MM.1S (cell line): ENCODE data around the gene HDAC10.

ENCODE experiments used
- DNase-seq: peaks from one replicate; pipeline ENCODE4 v3.0.0-alpha.2; 2015
- H2AFZ ChIP-seq: fragments of 300-600 bp; sonication (generic); 2 replicates; pipeline ENCODE4 v1.6.0; 2016; ENCODE audit warnings: antibody characterized with exemption, low read length
- H3F3A ChIP-seq: fragments of 300-600 bp; sonication (generic); 2 replicates; pipeline ENCODE4 v1.6.1; 2016; ENCODE audit warnings: mild to moderate bottlenecking, antibody characterized with exemption, low read length, moderate library complexity, mixed read lengths; ENCODE audit not compliant: insufficient read depth
- H3K27ac ChIP-seq: fragments of 300-600 bp; sonication (generic); 2 replicates; pipeline ENCODE4 v1.5.1; 2016; ENCODE audit warnings: mild to moderate bottlenecking, low read length
- H3K27me3 ChIP-seq: fragments of 300-600 bp; sonication (generic); replicated peaks from 2 replicates; pipeline ENCODE4 v1.6.0; 2016; ENCODE audit warnings: low read length; ENCODE audit not compliant: insufficient read depth
- H3K36me3 ChIP-seq: fragments of 300-600 bp; sonication (generic); replicated peaks from 2 replicates; pipeline ENCODE4 v1.6.1; 2016; ENCODE audit warnings: mild to moderate bottlenecking, low read length, mixed read lengths; ENCODE audit not compliant: insufficient read depth
- H3K4me1 ChIP-seq: fragments of 300-600 bp; sonication (generic); 2 replicates; pipeline ENCODE4 v1.6.1; 2016; ENCODE audit warnings: low read length, mixed read lengths
- H3K4me2 ChIP-seq: fragments of 300-600 bp; sonication (generic); 2 replicates; pipeline ENCODE4 v1.6.0; 2016; ENCODE audit warnings: low read depth, low read length
- H3K4me3 ChIP-seq: fragments of 300-600 bp; sonication (generic); 2 replicates; pipeline ENCODE4 v1.5.1; 2016; ENCODE audit warnings: low read length, mixed read lengths
- H3K79me2 ChIP-seq: fragments of 300-600 bp; sonication (generic); 2 replicates; pipeline ENCODE4 v1.6.1; 2016; ENCODE audit warnings: mixed run types, low read length, mixed read lengths
- H3K9ac ChIP-seq: fragments of 300-600 bp; sonication (generic); 2 replicates; pipeline ENCODE4 v1.6.1; 2016; ENCODE audit warnings: low read length, mixed read lengths
- H3K9me2 ChIP-seq: fragments of 300-600 bp; sonication (generic); replicated peaks from 2 replicates; pipeline ENCODE4 v1.6.1; 2016; ENCODE audit warnings: mild to moderate bottlenecking, low read length, mixed read lengths; ENCODE audit not compliant: insufficient read depth
- H3K9me3 ChIP-seq: fragments of 300-600 bp; sonication (generic); replicated peaks from 2 replicates; pipeline ENCODE4 v1.6.1; 2016; ENCODE audit warnings: mild to moderate bottlenecking, low read length, mixed read lengths; ENCODE audit not compliant: insufficient read depth
- H4K20me1 ChIP-seq: fragments of 300-600 bp; sonication (generic); 2 replicates; pipeline ENCODE4 v1.6.1; 2016; ENCODE audit warnings: mild to moderate bottlenecking, low read length, moderate library complexity, mixed read lengths; ENCODE audit not compliant: insufficient read depth
- EZH2 ChIP-seq: fragments of 300-600 bp; sonication (generic); optimal IDR thresholded peaks from 2 replicates; pipeline ENCODE3; 2017; ENCODE audit warnings: low read depth, mild to moderate bottlenecking, antibody characterized with exemption, low read length, mixed read lengths
- EZH2phosphoT487 ChIP-seq: fragments of 300-600 bp; sonication (generic); IDR thresholded peaks from 2 replicates; pipeline ENCODE4 v1.6.1; 2018; ENCODE audit warnings: antibody characterized with exemption, low read length
- TF ChIP-seq, protein P1 (sequence below): fragments of 300-600 bp; sonication (generic); IDR thresholded peaks from 2 replicates; pipeline ENCODE4 v1.5.1; 2016; ENCODE audit warnings: antibody characterized with exemption, low read length, mixed read lengths

Gene HDAC10

DNA sequence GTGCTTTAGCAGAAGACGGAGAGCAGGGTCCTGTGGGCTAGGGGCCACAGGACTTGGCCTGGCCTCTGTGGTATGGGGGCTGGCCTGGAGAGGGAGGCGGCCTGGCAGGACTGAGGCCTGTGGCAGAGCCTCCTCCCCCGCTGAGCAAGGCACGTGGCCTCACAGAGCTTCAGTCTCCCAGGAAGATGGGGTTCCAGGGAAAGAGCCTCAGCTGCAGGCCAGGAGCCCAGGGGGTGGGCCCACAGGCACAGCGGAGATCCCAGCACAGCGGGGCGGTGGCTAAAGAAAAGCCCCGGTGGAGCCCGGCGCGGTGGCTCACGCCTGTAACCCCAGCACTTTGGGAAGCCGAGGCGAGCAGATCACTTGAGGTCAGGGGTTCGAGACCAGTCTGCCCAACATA, 8.2 kb upstream of the HDAC10 start:
- Histone ChIP-seq H3K27me3 (no peaks in the 10 kb centered on the region), H3K36me3 (no peaks in the 10 kb centered on the region), H3K4me2 (no peak overlapping the region), H3K4me1 (peaks cover 8% of the 10 kb centered on the region), H3K27ac (no peak overlapping the region), H3K9me2 (no peaks in the 10 kb centered on the region), H3F3A (no peaks in the 10 kb centered on the region), H4K20me1 (no peaks in the 10 kb centered on the region), H3K4me3 (no peak overlapping the region), H3K79me2 (peaks cover 16% of the 10 kb centered on the region), H3K9ac (no peak overlapping the region), H2AFZ (no peak overlapping the region), H3K9me3 (no peaks in the 10 kb centered on the region)
- DNase-seq, result no peak
- no peak for TF ChIP-seq EZH2phosphoT487
- TF ChIP-seq, protein P1, sequence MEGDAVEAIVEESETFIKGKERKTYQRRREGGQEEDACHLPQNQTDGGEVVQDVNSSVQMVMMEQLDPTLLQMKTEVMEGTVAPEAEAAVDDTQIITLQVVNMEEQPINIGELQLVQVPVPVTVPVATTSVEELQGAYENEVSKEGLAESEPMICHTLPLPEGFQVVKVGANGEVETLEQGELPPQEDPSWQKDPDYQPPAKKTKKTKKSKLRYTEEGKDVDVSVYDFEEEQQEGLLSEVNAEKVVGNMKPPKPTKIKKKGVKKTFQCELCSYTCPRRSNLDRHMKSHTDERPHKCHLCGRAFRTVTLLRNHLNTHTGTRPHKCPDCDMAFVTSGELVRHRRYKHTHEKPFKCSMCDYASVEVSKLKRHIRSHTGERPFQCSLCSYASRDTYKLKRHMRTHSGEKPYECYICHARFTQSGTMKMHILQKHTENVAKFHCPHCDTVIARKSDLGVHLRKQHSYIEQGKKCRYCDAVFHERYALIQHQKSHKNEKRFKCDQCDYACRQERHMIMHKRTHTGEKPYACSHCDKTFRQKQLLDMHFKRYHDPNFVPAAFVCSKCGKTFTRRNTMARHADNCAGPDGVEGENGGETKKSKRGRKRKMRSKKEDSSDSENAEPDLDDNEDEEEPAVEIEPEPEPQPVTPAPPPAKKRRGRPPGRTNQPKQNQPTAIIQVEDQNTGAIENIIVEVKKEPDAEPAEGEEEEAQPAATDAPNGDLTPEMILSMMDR, result no peak
- no peak for TF ChIP-seq EZH2

DNA sequence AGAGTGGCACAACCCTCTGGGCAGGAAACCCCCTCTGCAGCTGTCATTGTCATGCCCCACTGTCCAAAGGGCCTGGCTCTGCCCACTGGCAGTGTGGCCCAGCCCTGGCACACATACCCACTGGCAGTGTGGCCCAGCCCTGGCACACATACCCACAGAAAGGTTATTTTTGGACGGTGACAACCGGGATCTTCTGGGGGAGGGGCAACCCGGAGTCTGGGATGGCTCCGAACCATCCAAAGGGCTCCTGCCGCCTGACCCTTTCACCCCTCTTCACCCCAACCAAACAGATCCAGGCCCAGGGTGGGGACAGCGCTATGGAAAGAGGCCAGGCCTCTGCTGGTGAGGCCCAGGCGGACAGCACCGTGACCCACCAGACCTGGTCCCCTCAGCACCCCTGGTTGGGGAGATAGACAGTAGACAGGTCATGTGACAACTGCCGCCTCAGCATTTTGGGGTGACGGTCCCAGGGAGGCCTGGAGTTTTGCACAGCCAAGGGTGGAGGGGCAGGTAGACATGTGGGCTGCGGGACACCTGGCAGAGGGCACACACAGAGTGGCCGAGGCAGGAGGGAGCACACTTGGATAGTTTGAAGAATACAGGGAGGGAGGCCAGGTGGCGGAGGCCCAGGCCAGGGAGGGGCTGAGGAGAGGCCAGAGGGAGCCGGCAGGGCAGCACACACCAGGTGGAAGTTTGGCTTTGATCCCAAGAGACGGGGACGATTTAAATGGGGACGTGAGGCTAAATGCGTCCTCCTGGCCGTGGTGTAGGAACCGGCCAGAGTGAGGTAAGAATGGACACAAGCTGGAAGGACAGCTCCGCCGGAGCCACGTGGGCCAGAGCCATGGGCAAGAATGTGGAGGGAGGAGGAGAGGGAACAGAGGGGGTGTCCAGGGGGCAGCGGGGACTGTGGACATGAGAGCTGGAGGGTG, 7.6 kb upstream of the HDAC10 start:
- no peaks in the 10 kb centered on the region for H3K36me3 ChIP-seq
- TF ChIP-seq EZH2, result no peak
- TF ChIP-seq, protein P1, result no peak
- no peak for TF ChIP-seq EZH2phosphoT487
- no peak for DNase-seq
- H3K4me2 ChIP-seq, result no peak overlapping the region
- H4K20me1 ChIP-seq, result no peaks in the 10 kb centered on the region
- H3K4me3 ChIP-seq, result no peak overlapping the region
- peaks cover 8% of the 10 kb centered on the region for H3K4me1 ChIP-seq
- peaks cover 16% of the 10 kb centered on the region for H3K79me2 ChIP-seq
- H3K9ac ChIP-seq, result no peak overlapping the region
- no peaks in the 10 kb centered on the region for H3K27me3 ChIP-seq
- no peaks in the 10 kb centered on the region for H3K9me2 ChIP-seq
- H3K27ac ChIP-seq, result no peak overlapping the region
- H2AFZ ChIP-seq, result no peak overlapping the region
- H3K9me3 ChIP-seq, result no peaks in the 10 kb centered on the region
- H3F3A ChIP-seq, result no peaks in the 10 kb centered on the region

GRCh38 chr22:50257451-50258360, 6.6 kb upstream of the HDAC10 start:
- Histone ChIP-seq H3K27ac (no peak overlapping the region), H3K9ac (no peak overlapping the region), H3K4me3 (no peak overlapping the region), H4K20me1 (no peaks in the 10 kb centered on the region), H3K27me3 (no peaks in the 10 kb centered on the region), H3K9me2 (no peaks in the 10 kb centered on the region), H3K4me2 (no peak overlapping the region), H2AFZ (no peak overlapping the region), H3K36me3 (no peaks in the 10 kb centered on the region), H3K4me1 (peaks cover 8% of the 10 kb centered on the region), H3K79me2 (peaks cover 16% of the 10 kb centered on the region), H3F3A (no peaks in the 10 kb centered on the region), H3K9me3 (no peaks in the 10 kb centered on the region)
- DNase-seq, result no peak
- TF ChIP-seq EZH2phosphoT487, result no peak
- TF ChIP-seq EZH2, result no peak
- TF ChIP-seq, protein P1, result no peak
